Stimulated activated CD8-positive, alpha-beta memory T cell treated with anti-CD3 and anti-CD28 coated beads, Interleukin-12 subunit alpha, Interleukin-12 subunit beta, amount 100 ng/mL, for 1 hour (primary cell): ENCODE results near the gene TBC1D22A.
A peak's percentile ranks its signal among the peaks of the same experiment; 100 is the strongest.

Experiments used
- DNase-seq: peaks from one replicate; pipeline ENCODE4 v3.0.0-alpha.2; 2020; ENCODE audit warnings: low read depth

TBC1D22A gene

DNA sequence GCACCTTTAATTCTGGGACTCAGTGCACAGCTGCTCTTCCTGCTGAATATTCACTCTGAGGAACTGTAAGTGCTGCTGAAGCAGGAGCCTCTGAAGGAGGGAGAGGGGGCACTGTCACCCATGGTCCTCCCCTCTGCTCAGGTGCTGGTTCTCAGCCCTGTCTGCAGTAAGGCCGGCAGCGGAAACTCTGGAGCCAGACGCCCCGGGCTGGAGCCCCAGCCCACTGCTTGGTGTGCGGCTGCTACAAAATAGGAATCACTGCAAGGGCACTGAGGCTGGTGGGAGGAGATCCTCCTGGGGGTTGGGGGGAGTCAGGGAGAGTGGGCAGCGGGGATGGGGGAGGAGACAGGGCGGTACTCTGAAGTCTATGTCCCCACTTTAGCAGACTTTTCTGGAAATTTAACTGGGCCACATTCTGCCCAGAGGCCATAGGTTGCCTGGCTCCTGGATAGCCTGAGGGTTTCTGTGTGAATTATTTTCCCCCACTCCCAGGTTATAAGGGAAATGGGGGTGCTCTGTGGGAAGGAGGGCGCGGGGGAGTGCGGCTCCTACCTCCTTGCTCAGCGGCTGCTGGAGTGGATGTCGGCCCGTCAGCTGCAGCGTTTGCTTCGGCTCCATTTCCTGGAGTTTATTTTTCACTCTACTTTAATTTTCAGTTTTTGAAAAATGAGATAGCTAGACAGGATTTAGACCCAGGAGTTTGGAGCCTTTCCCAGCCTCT lies 33.6 kb downstream of the TBC1D22A start:
- no peak for DNase-seq

DNA sequence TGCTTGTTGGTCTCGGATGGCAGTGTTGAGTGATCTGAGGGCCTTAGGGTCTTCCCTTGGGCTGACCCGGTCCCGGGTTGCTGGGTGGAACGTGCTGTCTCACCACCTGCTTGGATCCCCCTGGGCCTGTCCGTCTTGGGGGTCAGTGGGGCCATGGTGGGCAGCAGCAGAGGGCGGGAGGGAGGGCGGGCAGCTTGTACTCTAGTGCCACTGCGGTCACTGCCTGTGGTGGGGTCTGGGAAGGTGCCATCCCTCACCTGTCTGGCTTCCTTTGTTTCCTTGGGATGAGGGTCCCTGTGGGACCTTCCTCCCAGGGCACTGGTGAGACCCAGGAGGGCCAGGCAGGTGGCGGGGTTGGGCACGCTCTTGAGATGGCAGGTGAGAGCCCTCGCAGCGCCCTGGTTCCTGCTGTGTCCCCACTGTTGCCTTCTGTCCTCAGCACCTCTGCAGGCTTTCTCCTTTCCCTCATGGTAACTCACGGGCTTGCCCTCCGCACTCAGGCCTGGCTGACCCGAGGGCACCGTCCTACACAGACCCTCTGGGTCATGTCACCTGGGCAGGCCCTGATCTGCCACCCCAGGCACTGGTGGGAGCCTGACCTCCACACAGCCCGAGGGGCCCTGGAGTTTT lies 34.2 kb downstream of the TBC1D22A start:
- DNase-seq: no peak

- no peak for DNase-seq
Observed at GRCh38 chr22:46797355-46797754, 34.9 kb downstream of the TBC1D22A start.

- no peak for DNase-seq
Observed at GRCh38 chr22:46798041-46798365, 35.6 kb downstream of the TBC1D22A start.

DNA sequence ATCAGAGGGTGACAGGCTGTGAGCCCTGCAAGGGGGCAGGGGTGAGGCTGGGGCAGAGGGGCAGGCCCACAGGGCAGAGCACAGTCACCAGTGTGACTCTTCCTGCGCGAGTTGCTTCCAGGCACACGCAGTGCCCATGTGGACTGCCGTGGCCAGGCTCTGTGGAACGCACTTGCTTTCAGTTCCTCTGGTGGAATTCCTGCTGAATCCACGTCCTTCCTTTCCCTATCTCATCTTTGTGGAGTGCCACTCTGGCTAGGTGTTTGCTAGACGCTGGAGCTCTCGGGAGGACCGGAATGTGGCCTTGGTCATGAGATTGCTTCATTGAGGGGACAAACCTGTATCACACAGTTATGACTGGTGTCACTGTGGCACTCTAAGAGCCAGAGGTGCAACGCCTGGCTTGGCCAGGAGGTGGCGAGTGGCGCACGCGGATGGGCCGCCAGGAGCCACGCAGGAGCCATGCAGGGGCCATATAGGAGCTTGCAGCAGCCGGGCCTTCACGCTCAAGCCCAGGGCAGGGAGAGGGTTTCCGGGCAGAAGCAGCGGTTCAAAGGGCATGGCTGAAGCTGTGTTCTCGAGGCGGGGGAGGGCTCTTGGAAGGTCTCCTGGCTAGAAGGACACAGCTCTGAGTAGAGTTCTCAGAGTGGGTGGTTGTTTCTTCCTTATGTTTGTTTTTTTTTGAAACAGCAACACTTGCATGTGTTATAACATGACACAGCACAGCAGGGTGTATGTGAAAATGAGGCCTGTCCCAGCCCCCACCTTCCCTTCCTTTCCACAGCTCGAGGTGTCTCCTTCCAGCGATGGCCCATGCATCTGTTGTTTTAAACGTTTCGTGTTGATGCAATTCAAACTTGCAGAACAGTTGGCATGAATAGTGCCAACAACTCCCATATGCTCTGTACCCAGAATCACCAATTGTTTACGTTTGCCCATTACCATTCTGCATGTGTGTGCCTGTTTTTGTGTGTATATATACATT lies 36.2 kb downstream of the TBC1D22A start:
- peak; percentile 39 for DNase-seq

DNA sequence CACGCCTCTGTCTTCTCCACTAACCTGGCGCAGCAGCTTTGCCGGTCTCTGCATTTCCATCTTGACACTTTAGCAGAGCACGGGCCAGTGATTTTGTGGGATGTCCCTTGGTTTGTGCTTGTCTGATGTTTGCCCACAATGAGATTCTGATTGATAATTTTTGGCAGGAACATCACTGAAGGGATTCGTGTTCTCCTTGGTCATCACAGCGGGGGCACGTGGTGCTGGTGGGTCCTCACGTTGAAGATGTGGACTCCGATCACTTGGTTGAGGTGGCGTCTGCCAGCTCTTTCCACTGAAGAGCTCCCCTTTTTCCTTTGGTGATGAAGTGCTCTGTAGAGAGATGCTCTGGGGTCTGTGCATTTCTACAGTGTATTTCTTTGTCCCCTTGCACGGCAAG lies 37.2 kb downstream of the TBC1D22A start:
- no peak for DNase-seq

DNA sequence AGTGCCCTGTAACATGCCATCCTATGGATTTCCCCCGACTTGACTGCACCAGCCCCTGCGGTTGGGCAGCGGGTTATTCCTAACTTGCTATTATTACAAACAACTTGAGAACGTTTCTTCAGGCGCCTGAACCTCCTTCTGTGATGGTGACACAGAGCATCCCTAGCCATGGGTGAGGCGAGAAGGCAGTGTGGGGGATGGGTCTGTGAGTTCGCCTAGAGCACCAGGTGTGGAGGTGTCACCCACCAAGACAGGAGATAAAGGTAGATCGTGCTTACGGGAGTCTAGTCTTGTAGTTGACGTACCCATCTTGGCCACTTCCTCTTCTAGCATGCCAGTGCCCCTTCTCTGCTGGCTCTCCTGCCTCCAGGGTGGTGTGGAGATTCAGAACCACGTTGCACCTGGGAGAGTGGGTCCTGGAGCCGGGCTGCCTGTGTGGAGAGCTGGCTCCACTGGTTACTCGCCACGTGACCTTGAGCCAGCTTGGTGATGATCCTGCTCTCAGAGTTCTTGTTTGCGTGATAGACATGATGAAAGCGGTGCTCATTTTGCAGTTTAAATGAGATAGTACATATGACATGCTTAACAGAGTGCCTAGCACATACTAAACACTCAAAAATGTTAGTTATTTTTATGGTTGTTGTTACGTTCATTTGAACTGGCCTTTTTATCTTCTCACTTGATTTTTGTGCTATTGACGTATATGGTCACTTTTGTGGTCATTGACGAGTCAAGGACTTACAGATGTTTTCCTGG lies 37.8 kb downstream of the TBC1D22A start:
- DNase-seq: no peak

DNA sequence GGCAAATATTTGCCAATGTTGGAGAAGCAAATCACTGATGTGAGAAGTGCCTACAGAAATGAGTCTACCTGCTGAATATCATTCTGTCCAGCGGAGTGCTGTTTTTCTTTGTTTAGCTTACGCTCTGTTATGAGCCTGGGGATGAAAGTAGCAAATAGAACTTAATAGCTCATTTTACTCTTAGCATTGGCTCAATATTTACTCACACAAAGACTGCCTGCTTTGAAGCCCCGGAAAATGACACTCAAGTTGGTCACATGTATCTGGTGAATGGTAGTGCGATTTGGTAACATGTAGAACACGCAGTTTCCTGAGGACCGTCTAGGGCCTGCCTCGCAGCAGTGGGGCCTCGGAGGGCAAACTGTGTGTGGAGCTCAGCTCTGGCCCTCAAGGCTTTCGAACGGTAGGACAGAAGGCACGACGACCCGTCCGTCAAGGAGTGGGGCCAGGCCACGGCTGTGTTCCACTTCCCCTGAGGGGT lies 38.9 kb downstream of the TBC1D22A start:
- DNase-seq: no peak

- no peak for DNase-seq
Observed at GRCh38 chr22:46801826-46802607, 39.6 kb downstream of the TBC1D22A start.

GRCh38 chr22:46802608-46803027 lies 40.2 kb downstream of the TBC1D22A start:
- DNase-seq: no peak

- DNase-seq: peak; percentile 52
Observed at GRCh38 chr22:46803031-46803880, 40.8 kb downstream of the TBC1D22A start.

- no peak for DNase-seq
Observed at GRCh38 chr22:46803936-46804335, 41.5 kb downstream of the TBC1D22A start.

DNA sequence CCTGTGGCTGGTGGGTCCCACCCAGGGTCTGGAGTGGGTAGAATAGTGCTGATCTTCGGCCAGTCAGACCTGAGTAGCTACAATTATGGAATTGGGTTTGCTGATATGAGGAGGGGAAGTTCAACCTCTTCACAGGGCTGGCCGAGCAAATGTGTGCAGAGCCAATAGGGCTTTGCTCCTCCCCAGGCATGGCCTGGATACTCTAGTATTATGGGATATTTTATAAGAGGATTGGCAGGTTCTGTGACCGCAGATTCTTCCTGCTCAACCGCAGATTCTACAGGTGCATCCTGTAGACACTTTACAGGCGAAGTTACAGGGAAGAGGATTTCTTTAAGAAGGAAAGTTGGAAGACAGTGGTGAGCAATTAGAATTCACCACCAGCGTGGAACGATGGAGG lies 44.3 kb downstream of the TBC1D22A start:
- DNase-seq: no peak

GRCh38 chr22:46807458-46807857 lies 45.0 kb downstream of the TBC1D22A start:
- DNase-seq: no peak

GRCh38 chr22:46809153-46809885 lies 46.9 kb downstream of the TBC1D22A start:
- no peak for DNase-seq

DNA sequence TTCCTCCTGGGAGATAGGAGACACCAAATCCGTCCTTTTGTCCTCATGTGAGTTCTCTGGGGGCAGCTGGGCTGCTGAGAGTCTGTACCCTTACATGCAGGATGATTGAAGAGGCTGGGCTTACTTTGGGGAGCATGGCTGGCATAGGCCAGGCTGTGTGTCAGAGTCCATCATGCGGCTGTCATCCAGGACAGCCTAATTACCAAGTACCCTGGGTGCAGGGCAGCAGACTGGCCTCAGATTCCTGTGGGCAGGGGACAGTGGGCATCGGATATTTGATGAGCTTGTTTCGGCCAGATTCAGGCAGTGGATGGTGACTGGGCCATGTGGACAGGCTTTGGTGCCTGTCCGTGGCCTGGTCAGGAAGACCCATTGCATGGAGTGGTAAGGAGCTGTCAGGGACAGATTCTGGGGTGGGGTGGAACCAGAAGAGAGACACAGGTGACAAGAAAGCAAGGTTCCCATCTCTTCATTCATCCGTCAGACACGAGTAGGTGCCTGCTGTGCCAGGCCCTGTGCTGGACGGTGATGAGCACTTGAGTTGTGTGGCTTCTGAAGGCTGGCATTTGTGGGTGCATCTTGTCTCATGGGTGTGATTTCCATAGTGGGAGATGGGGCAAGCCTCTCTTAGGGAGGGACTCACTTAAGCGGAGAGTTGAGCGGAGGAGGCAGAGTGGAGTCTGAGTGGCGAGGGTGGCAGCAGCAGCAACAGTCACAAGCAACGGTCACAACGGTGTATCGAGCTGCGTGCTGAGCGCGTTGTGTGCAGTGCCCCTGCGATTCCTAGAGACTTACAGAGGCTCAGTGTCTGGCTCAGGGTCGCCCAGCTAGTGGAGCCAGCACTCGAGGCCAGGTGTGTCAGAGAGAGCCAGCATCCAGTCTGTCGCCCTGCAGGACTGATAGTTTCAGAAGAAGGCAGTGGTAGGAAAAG lies 48.7 kb downstream of the TBC1D22A start:
- no peak for DNase-seq

DNA sequence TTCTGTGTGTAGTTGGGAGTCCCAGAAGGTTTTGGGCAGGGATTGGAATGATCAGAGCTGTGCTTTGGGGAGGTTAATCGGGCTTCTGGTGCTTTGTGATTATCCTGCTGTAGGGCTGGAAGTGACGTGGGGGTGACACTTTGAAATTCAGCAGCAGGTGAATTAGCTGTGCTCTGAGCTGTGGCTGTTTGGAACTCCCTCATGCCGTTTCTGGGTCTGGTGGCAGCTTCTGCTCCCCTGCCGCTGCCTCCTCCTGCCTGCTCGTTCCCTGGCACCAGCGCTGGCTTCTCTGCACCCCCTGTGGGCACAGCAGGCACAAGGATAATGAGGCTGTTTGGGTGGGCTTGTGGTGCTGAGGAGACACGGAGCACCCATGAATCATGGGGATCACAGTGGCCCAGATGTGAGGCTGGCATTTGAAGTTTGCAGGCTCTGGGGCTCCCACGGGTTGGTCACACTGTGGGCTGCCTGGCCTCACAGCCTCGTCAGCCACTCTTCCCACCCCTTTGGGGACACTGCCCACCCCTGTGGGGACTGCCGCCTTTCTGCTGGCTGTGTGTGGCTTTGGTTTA lies 49.7 kb downstream of the TBC1D22A start:
- no peak for DNase-seq

- DNase-seq: no peak
Observed at GRCh38 chr22:46812788-46813187, 50.3 kb downstream of the TBC1D22A start.
